Measurements from ENCODE around the gene FRMD1. TPM values are rescaled to one million over a fixed set of nuclear protein-coding genes. Genes with fewer than 3 reads are reported as not detected.

The FRMD1 gene
- not detected for total RNA-seq (2013)
- polyA plus RNA-seq, result not detected
- polyA minus RNA-seq, result not detected in 2 replicates
- total RNA-seq, result 0 to 1.1 (median 0.03) reads per million in 11 experiments

GRCh38 chr6:168078943-168079405 lies at the start of gene FRMD1:
Gene FRMD1, minus strand, starts transcription at chr6:168079212. Its CDS starts 118 bp downstream, at chr6:168079094.
- no peaks in the 10 kb centered on the region for H3K36me3 Mint-ChIP-seq
- peaks cover 0 to 6% (median 4%) of the 10 kb centered on the region in 7 donors for H3K9me3 Mint-ChIP-seq
- Histone ChIP-seq H3K79me2 (ENCODE audit: insufficient read depth, low read length) (no peaks in the 10 kb centered on the region), H4K20me1 (ENCODE audit: insufficient read depth, low read length) (no peaks in the 10 kb centered on the region), H3K9ac (ENCODE audit: insufficient read depth, low read length, poor library complexity, severe bottlenecking) (no peak within 1 kb of the TSS), H3K27ac (ENCODE audit: low read depth in 1 of 2, low read length in 2 of 2) (no peak within 1 kb of the TSS), H3K27me3 (ENCODE audit: control insufficient read depth in 2 of 2, insufficient read depth in 2 of 2, low read length in 2 of 2) (no peaks in the 10 kb centered on the region), H2AFZ (ENCODE audit: insufficient read depth, low read depth, low read length, poor library complexity, severe bottlenecking) (no peak within 1 kb of the TSS), H3K4me3 (replicated peaks in 1 of 3; ENCODE audit: low read depth in 2 of 3, low read length in 3 of 3) (no peak within 1 kb of the TSS), H3K9me3 (replicated peaks in 1 of 2; ENCODE audit: control insufficient read depth in 1 of 2, insufficient read depth in 1 of 2, low read length in 2 of 2) (peaks cover 11 to 21% of the 10 kb centered on the region in 2 donors), H3K4me2 (replicated peaks; ENCODE audit: extremely low read depth, low read length, poor library complexity, severe bottlenecking) (no peak within 1 kb of the TSS), H3K36me3 (replicated peaks in 1 of 2; ENCODE audit: control insufficient read depth in 1 of 2, insufficient read depth in 2 of 2, low read length in 2 of 2) (no peaks in the 10 kb centered on the region), H3K4me1 (ENCODE audit: control insufficient read depth in 1 of 2, insufficient read depth in 2 of 2, low read length in 2 of 2) (no peaks in the 10 kb centered on the region)
- H3K27ac Mint-ChIP-seq, result peak within 1 kb of the TSS in 1 of 7 donors; percentile 43
- no peak for TF ChIP-seq CTCF (IDR thresholded peaks at IDR 0.05)
- intact Hi-C loops (cut with micrococcal nuclease), result no loop called here
- no peak for DNase-seq
- no peaks in the 10 kb centered on the region for H3K4me1 Mint-ChIP-seq
- 89% methylated on average over 18 of the region's 21 CpGs for WGBS (ENCODE audit: insufficient coverage)
- H3K4me3 Mint-ChIP-seq, result no peak within 1 kb of the TSS
- H3K27me3 Mint-ChIP-seq (ENCODE audit: low read depth in 3 of 3), result peaks cover 0 to 4% (median 1%) of the 10 kb centered on the region in 3 donors

GRCh38 chr6:168128006-168128630 lies 49.1 kb upstream of the FRMD1 start:
- H2AFZ ChIP-seq (ENCODE audit: insufficient read depth, low read depth, low read length, poor library complexity, severe bottlenecking), result no peak overlapping the region
- 89% methylated on average over 13 of the region's 19 CpGs for WGBS (ENCODE audit: insufficient coverage)
- no peaks in the 10 kb centered on the region for H3K4me1 ChIP-seq (ENCODE audit: control insufficient read depth in 1 of 2, insufficient read depth in 2 of 2, low read length in 2 of 2)
- no peak for TF ChIP-seq CTCF (IDR thresholded peaks at IDR 0.05)
- intact Hi-C loops (cut with micrococcal nuclease), result no loop called here
- H4K20me1 ChIP-seq (ENCODE audit: insufficient read depth, low read length), result no peaks in the 10 kb centered on the region
- peaks cover 0 to 11% of the 10 kb centered on the region in 2 donors for H3K27me3 ChIP-seq (ENCODE audit: control insufficient read depth in 2 of 2, insufficient read depth in 2 of 2, low read length in 2 of 2)
- H3K9me3 ChIP-seq (replicated peaks in 1 of 2; ENCODE audit: control insufficient read depth in 1 of 2, insufficient read depth in 1 of 2, low read length in 2 of 2), result no peaks in the 10 kb centered on the region
- H3K4me2 ChIP-seq (replicated peaks; ENCODE audit: extremely low read depth, low read length, poor library complexity, severe bottlenecking), result no peak overlapping the region
- no peak overlapping the region for H3K27ac ChIP-seq (ENCODE audit: low read depth in 1 of 2, low read length in 2 of 2)
- no peak overlapping the region for H3K27ac Mint-ChIP-seq
- H3K4me3 ChIP-seq (replicated peaks in 1 of 3; ENCODE audit: low read depth in 2 of 3, low read length in 3 of 3), result no peak overlapping the region
- DNase-seq, result no peak
- no peaks in the 10 kb centered on the region for H3K79me2 ChIP-seq (ENCODE audit: insufficient read depth, low read length)
- no peaks in the 10 kb centered on the region for H3K4me1 Mint-ChIP-seq
- peaks cover 15 to 21% (median 17%) of the 10 kb centered on the region in 3 donors for H3K27me3 Mint-ChIP-seq (ENCODE audit: low read depth in 3 of 3)
- H3K4me3 Mint-ChIP-seq, result no peak overlapping the region
- H3K9me3 Mint-ChIP-seq, result peaks cover 0 to 6% (median 0%) of the 10 kb centered on the region in 7 donors
- H3K9ac ChIP-seq (ENCODE audit: insufficient read depth, low read length, poor library complexity, severe bottlenecking), result no peak overlapping the region
- no peaks in the 10 kb centered on the region for H3K36me3 ChIP-seq (replicated peaks in 1 of 2; ENCODE audit: control insufficient read depth in 1 of 2, insufficient read depth in 2 of 2, low read length in 2 of 2)
- no peaks in the 10 kb centered on the region for H3K36me3 Mint-ChIP-seq

Measured in CD14-positive monocyte (primary cell).